ENCODE results near the gene ZFYVE26.

DNA sequence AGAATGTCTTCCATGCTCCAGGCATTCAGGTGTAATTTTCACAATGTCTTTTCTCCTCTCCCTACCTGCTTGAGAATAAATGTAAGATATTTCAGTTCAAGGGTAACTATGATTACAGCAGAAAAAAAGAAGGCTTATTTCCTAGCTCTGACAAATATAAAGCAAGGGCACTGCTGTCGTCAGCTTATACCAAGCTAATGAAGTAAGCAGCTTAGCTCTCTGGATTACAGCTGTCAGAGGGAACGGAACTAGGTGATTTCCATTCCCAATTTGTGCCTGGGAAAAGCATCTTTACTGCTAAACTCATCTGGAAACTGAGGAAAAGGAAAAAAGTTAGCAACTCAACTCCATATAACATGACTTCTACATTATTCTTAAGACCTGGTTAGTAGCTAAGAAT, 56.5 kb downstream of the ZFYVE26 start:
- TF ChIP-seq POLR2A (IDR thresholded peaks at IDR 0.05; ENCODE audit: low read depth, low read length) (no peak), POLR2AphosphoS5 (IDR thresholded peaks at IDR 0.05; ENCODE audit: low read depth, low read length) (no peak)

All from GM12892 (cell line).